ENCODE data around the gene KRTAP20-1. TPM values are rescaled to one million over a fixed set of nuclear protein-coding genes. Genes with fewer than 3 reads are reported as not detected.

Gene KRTAP20-1
- total RNA-seq, 2 experiments from 2014 or later: not detected

GRCh38 chr21:30620522-30620921 lies 4.3 kb downstream of the KRTAP20-1 start, which contains the start of gene KRTAP20-4:
TSS of gene KRTAP20-4 (plus strand) at chr21:30620627.
- H3K4me1 Mint-ChIP-seq (ENCODE audit: low read depth): no peaks in the 10 kb centered on the region
- no peak within 1 kb of the TSS for H3K4me3 Mint-ChIP-seq
- H3K27ac Mint-ChIP-seq: no peak within 1 kb of the TSS
- TF ChIP-seq CTCF (IDR thresholded peaks at IDR 0.05): no peak
- H3K36me3 Mint-ChIP-seq (ENCODE audit: low read depth): no peaks in the 10 kb centered on the region
- intact Hi-C loops (cut with micrococcal nuclease): no loop called here
- H3K27me3 Mint-ChIP-seq: no peaks in the 10 kb centered on the region
- no peaks in the 10 kb centered on the region for H3K9me3 Mint-ChIP-seq
- ATAC-seq (no peak), DNase-seq (no peak)
- ChIA-PET CTCF (interaction anchor here (1.1 kb wide), 1 partner anchor 15 kb away, joined by 3 read pairs; no protein-coding TSS in a partner anchor), POLR2A (no interaction called here)

- no peak for DNase-seq
- H3K4me1 Mint-ChIP-seq (ENCODE audit: low read depth): no peaks in the 10 kb centered on the region
- intact Hi-C loops (cut with micrococcal nuclease): no loop called here
- ChIA-PET CTCF (no interaction called here), POLR2A (no interaction called here)
- no peak for TF ChIP-seq CTCF (IDR thresholded peaks at IDR 0.05)
- no peaks in the 10 kb centered on the region for H3K36me3 Mint-ChIP-seq (ENCODE audit: low read depth)
- H3K4me3 Mint-ChIP-seq: no peak overlapping the region
- H3K27ac Mint-ChIP-seq: no peak overlapping the region
- no peaks in the 10 kb centered on the region for H3K9me3 Mint-ChIP-seq
- no peaks in the 10 kb centered on the region for H3K27me3 Mint-ChIP-seq
- no peak for ATAC-seq
These were observed 7.1 kb downstream of the KRTAP20-1 start for GRCh38 chr21:30623362-30623761.

DNA sequence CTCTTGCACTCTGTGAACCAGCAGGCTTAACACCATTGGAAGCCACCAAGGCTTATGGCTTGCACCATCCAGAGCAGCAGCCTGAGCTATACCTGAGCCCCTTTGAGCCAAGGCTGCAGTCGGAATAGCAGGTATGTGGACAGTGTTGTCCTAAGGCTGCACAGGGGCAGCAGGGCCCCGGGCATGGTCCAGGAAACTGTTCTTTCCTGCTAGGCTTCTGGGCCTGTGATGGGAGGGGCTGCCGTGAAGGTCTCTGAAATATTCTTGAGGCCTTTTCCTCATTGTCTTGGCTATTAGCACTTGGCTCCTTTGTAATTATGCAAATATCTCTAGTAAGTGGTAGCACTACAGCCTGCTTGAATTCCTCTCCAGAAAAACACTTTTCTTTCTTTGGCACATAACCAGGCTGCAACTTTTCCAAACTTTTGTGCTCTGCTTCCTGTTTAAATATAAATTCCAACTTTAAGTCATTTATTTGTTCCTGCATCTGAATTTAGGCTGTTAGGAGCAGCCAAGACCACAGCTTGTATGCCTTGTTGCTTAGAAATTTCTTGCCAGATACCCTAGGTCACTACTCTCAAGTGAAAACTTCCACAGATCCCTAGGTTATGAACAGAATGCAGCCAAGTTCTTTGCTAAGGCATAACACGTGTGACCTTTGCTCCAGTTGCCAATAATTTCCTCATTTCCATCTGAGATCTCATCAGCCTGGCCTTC lies 9.4 kb downstream of the KRTAP20-1 start:
- Mint-ChIP-seq H3K27ac (no peak overlapping the region), H3K27me3 (no peaks in the 10 kb centered on the region), H3K4me1 (ENCODE audit: low read depth) (no peaks in the 10 kb centered on the region), H3K9me3 (no peaks in the 10 kb centered on the region), H3K4me3 (no peak overlapping the region), H3K36me3 (ENCODE audit: low read depth) (no peaks in the 10 kb centered on the region)
- no peak for ATAC-seq
- ChIA-PET CTCF (no interaction called here), POLR2A (no interaction called here)
- DNase-seq: no peak
- intact Hi-C loops (cut with micrococcal nuclease): no loop called here
- TF ChIP-seq CTCF (IDR thresholded peaks at IDR 0.05): no peak

- H3K27me3 Mint-ChIP-seq: no peaks in the 10 kb centered on the region
- intact Hi-C loops (cut with micrococcal nuclease): no loop called here
- H3K4me3 Mint-ChIP-seq: no peak overlapping the region
- H3K9me3 Mint-ChIP-seq: no peaks in the 10 kb centered on the region
- ChIA-PET POLR2A (no interaction called here), CTCF (no interaction called here)
- TF ChIP-seq CTCF (IDR thresholded peaks at IDR 0.05): no peak
- no peak overlapping the region for H3K27ac Mint-ChIP-seq
- no peaks in the 10 kb centered on the region for H3K36me3 Mint-ChIP-seq (ENCODE audit: low read depth)
- DNase-seq (no peak), ATAC-seq (no peak)
- no peaks in the 10 kb centered on the region for H3K4me1 Mint-ChIP-seq (ENCODE audit: low read depth)
These were observed 11.9 kb downstream of the KRTAP20-1 start for GRCh38 chr21:30628109-30628508.

DNA sequence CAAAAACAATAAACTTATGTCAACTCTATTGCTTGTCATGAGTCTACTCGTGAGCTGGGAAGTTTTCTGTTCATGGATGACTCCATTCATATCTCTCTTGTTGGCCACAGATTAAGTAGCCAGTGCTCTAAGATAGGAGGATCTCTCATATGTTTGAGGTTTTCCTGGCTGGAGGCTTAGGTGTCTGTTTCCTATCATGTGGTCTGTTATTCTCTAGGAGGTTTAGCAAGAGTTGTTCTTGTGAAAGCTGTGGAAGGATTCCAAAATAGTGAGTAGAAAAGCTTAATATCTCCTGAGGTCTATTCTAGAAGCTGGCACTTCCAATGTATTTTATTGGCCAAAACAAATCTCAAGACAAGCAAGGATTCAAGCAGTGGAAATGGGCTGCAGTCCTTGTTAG lies 13.0 kb downstream of the KRTAP20-1 start:
- Mint-ChIP-seq H3K4me1 (ENCODE audit: low read depth) (no peaks in the 10 kb centered on the region), H3K36me3 (ENCODE audit: low read depth) (no peaks in the 10 kb centered on the region), H3K9me3 (no peaks in the 10 kb centered on the region), H3K27me3 (no peaks in the 10 kb centered on the region), H3K4me3 (no peak overlapping the region), H3K27ac (no peak overlapping the region)
- ATAC-seq: no peak
- intact Hi-C loops (cut with micrococcal nuclease): no loop called here
- DNase-seq: no peak
- no peak for TF ChIP-seq CTCF (IDR thresholded peaks at IDR 0.05)
- CTCF ChIA-PET: no interaction called here
- POLR2A ChIA-PET: no interaction called here
